ENCODE measurements around the gene INPP4A. TPM values are rescaled to one million over a fixed set of nuclear protein-coding genes. Genes with fewer than 3 reads are reported as not detected.

The INPP4A gene
- total RNA-seq, 4 donors from 2014 or later = 13.6 to 25.2 (median 17.2) TPM

DNA sequence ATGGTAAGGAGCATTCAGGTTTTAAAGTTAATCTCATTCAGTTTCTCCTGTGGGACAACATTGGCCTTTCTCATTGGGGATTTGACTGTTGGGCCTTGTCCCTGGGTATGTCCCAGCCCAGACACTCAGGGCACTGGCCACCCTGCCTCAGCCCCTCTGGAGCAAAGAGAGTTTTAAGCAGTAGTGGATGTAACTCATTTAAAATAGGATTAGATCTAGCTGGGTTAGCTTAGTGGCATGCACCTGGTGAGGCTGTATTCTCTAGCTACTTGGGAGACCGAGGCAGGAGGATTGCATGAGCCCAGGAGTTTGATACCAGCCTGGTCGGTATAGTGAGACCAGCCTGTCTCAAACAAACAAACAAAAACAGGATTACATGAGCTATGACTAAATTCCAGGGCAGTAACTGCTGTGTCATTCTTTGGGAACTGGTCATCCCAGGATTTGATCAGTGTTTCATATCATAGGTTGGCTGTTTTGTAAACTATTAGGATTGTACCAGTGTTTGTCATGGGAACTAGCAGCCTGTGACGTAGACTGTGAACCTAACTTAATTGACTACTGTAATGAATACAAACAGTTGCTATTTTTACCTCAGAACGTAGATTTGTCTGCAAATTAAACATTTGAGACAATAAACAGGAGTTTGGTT lies 12.5 kb downstream of the INPP4A start:
- Histone ChIP-seq H3K4me3 (no peak overlapping the region), H3K36me3 (no peaks in the 10 kb centered on the region), H3K9me3 (no peaks in the 10 kb centered on the region), H3K27me3 (no peaks in the 10 kb centered on the region), H3K4me1 (peaks cover 30% of the 10 kb centered on the region), H3K27ac (no peak overlapping the region)
- 78% methylated on average over 4 of the region's 4 CpGs for WGBS
- TF ChIP-seq EP300 (IDR thresholded peaks at IDR 0.05) = no peak
- no peak for TF ChIP-seq POLR2AphosphoS5 (IDR thresholded peaks at IDR 0.05)
- TF ChIP-seq, protein P1, sequence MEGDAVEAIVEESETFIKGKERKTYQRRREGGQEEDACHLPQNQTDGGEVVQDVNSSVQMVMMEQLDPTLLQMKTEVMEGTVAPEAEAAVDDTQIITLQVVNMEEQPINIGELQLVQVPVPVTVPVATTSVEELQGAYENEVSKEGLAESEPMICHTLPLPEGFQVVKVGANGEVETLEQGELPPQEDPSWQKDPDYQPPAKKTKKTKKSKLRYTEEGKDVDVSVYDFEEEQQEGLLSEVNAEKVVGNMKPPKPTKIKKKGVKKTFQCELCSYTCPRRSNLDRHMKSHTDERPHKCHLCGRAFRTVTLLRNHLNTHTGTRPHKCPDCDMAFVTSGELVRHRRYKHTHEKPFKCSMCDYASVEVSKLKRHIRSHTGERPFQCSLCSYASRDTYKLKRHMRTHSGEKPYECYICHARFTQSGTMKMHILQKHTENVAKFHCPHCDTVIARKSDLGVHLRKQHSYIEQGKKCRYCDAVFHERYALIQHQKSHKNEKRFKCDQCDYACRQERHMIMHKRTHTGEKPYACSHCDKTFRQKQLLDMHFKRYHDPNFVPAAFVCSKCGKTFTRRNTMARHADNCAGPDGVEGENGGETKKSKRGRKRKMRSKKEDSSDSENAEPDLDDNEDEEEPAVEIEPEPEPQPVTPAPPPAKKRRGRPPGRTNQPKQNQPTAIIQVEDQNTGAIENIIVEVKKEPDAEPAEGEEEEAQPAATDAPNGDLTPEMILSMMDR (IDR thresholded peaks at IDR 0.05) = no peak
- TF ChIP-seq POLR2A (IDR thresholded peaks at IDR 0.05) = no peak
- DNase-seq (ENCODE audit: low spot score in 2 of 2) = no peak

DNA sequence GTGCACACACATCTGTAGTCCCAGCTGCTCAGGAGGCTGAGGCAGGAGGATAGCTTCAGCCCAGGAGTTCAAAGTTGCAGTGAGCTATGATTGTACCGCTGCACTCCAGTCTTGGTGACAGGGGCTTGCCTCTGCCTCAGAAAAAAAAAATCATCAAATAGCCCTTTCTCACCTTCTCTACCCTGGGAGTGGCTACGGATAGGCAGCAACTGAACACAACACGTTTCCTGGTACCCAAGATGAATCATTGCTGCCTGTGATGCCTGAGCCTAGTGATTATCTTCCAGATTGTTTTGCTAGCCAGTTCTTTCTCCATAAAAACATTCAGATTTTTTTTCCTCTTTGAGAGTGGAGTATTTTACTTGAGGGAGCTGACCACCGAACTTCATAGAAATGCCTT lies 13.5 kb downstream of the INPP4A start:
- H3K27me3 ChIP-seq = no peaks in the 10 kb centered on the region
- no peak overlapping the region for H3K27ac ChIP-seq
- DNase-seq (ENCODE audit: low spot score in 2 of 2) = no peak
- WGBS = 84% methylated on average over 4 of the region's 4 CpGs
- no peak overlapping the region for H3K4me3 ChIP-seq
- TF ChIP-seq EP300 (IDR thresholded peaks at IDR 0.05) = no peak
- TF ChIP-seq POLR2A (IDR thresholded peaks at IDR 0.05) = no peak
- TF ChIP-seq, protein P1 (IDR thresholded peaks at IDR 0.05) = no peak
- TF ChIP-seq POLR2AphosphoS5 (IDR thresholded peaks at IDR 0.05) = no peak
- H3K4me1 ChIP-seq = peaks cover 30% of the 10 kb centered on the region
- no peaks in the 10 kb centered on the region for H3K9me3 ChIP-seq
- H3K36me3 ChIP-seq = no peaks in the 10 kb centered on the region

DNA sequence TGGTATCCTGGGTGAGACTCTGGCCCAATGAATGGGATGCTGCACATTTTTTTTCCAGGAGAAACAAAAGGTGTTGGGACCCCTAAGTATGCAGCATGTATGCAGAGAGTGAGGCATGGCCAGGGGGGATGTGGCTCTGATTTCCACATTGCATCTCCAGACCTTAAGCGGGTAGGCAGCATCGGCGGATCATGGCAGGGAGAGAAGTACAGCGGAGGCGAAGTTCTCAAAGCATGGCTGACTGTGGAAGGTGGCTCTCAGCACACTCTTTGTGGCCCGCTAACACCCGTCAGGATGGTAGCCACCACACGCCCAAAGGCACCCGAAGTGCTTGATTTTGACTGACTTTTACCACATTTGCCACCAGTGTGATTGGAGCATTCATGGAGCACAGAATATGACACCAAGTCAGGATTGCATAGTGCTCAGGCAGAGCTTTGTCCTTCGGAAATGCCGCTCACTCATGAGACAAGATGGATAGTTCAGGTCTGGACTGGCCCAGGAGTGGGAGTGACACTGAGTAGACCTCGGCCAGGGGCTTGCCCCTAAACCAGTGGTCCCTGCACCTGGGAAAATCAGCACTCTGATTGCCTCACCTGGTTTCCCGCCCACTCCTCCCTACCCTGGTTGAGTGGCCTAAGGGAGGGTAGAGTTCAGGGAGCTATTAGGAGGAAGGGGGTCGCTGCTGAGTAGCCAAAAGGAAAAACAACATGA lies 14.2 kb downstream of the INPP4A start:
- TF ChIP-seq EP300 (IDR thresholded peaks at IDR 0.05) = no peak
- no peak for TF ChIP-seq POLR2A (IDR thresholded peaks at IDR 0.05)
- no peak for TF ChIP-seq POLR2AphosphoS5 (IDR thresholded peaks at IDR 0.05)
- TF ChIP-seq, protein P1 (IDR thresholded peaks at IDR 0.05) = no peak
- WGBS = 90% methylated on average over 14 of the region's 14 CpGs
- Histone ChIP-seq H3K9me3 (no peaks in the 10 kb centered on the region), H3K4me1 (peaks cover 30% of the 10 kb centered on the region), H3K36me3 (no peaks in the 10 kb centered on the region), H3K27me3 (no peaks in the 10 kb centered on the region), H3K4me3 (no peak overlapping the region), H3K27ac (peak overlapping the region; percentile 21)
- no peak for DNase-seq (ENCODE audit: low spot score in 2 of 2)

DNA sequence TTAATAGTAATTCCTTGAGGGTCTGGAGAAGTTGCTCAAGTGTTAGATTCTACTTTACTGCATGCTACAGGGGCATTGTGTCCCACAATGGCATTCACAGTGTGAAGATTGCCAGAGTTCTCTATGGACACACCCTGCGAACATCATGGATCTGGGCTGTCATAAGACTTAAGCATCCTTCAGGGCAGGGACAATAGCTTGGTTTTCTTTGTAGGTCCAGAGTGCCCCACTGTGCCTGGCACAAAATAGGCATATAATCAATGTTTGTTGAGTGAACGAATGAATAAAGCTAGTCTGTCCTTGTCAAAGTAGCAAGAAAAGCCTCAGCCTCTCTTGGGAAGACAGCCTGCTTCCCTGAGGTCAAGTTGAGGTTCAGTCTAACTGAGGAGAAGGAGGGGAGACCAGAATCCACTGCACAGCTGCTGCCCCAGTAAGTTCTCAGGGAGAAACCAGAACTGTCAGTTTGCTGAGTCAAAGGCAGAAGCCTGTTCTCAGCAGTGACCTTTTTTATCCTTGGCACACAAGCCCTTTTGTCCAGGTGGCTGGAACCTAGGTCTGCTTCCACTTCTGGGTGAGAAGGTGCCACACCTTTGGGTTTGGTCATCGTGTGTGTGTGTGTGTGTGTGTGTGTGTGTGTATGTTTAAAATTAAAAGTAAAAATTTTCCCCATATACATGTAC lies 15.0 kb downstream of the INPP4A start:
- DNase-seq (ENCODE audit: low spot score in 2 of 2) = no peak
- no peaks in the 10 kb centered on the region for H3K27me3 ChIP-seq
- 80% methylated on average over 3 of the region's 3 CpGs for WGBS
- H3K4me1 ChIP-seq = peaks cover 30% of the 10 kb centered on the region
- no peaks in the 10 kb centered on the region for H3K9me3 ChIP-seq
- H3K27ac ChIP-seq = no peak overlapping the region
- no peaks in the 10 kb centered on the region for H3K36me3 ChIP-seq
- TF ChIP-seq POLR2A (IDR thresholded peaks at IDR 0.05) = no peak
- TF ChIP-seq, protein P1 (IDR thresholded peaks at IDR 0.05) = no peak
- no peak for TF ChIP-seq POLR2AphosphoS5 (IDR thresholded peaks at IDR 0.05)
- no peak for TF ChIP-seq EP300 (IDR thresholded peaks at IDR 0.05)
- H3K4me3 ChIP-seq = no peak overlapping the region
